GM12872 (cell line): ENCODE results near the gene ASB13.

Experiments
- CTCF ChIP-seq: IDR thresholded peaks from 3 replicates; pipeline ENCODE4 v1.5.1; 2011; ENCODE audit warnings: low read depth, mild to moderate bottlenecking, low read length, moderate library complexity; ENCODE audit not compliant: insufficient read depth

ASB13 gene

GRCh38 chr10:5634918-5635317 is 31.5 kb downstream of the ASB13 start:
- no peak for TF ChIP-seq CTCF

GRCh38 chr10:5633166-5633749 is 33.1 kb downstream of the ASB13 start:
- no peak for TF ChIP-seq CTCF

- no peak for TF ChIP-seq CTCF
These were observed 33.9 kb downstream of the ASB13 start for GRCh38 chr10:5632446-5632845.

GRCh38 chr10:5631936-5632335 is 34.5 kb downstream of the ASB13 start:
- TF ChIP-seq CTCF: no peak

GRCh38 chr10:5630112-5630436 is 36.3 kb downstream of the ASB13 start:
- no peak for TF ChIP-seq CTCF

GRCh38 chr10:5629303-5630111 is 36.9 kb downstream of the ASB13 start:
- TF ChIP-seq CTCF: peak; percentile 96

- TF ChIP-seq CTCF: no peak
These were observed 37.7 kb downstream of the ASB13 start for GRCh38 chr10:5628451-5629302.
